ENCODE results near the gene CGB1. TPM values are rescaled to one million over a fixed set of nuclear protein-coding genes. Genes with fewer than 3 reads are reported as not detected.

CGB1 gene
- polyA plus RNA-seq, 1 donor from 2014 or later, result not detected

DNA sequence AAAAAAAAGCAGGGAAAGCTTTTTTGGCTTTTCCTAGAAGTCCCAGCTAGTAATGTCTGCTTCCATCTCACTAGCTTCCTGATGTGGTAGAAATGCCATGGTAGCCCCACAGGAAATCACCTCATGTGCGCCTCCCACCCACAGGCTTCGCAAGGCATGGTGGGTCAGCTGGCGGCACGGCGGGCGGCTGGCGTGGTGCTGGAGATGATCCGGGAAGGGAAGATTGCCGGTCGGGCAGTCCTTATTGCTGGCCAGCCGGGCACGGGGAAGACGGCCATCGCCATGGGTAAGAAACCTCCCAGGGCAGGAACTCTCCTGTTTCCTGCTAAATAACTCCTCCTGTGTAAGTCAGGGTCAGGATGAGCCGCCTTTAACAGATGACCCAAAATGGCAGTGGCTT is 32.6 kb downstream of the CGB1 start:
- H3K27me3 Mint-ChIP-seq, result no peaks in the 10 kb centered on the region
- H3K4me1 Mint-ChIP-seq, result peaks cover 4 to 6% (median 5%) of the 10 kb centered on the region in 3 donors
- peaks cover 3% of the 10 kb centered on the region for H3K36me3 Mint-ChIP-seq
- no peaks in the 10 kb centered on the region for H3K9me3 Mint-ChIP-seq
- H3K4me3 Mint-ChIP-seq, result no peak overlapping the region
- H3K27ac Mint-ChIP-seq, result no peak overlapping the region

- H3K4me3 Mint-ChIP-seq, result peak overlapping the region in 1 of 4 donors; percentile 33
- no peaks in the 10 kb centered on the region for H3K9me3 Mint-ChIP-seq
- peaks cover 9 to 11% (median 10%) of the 10 kb centered on the region in 3 donors for H3K4me1 Mint-ChIP-seq
- no peaks in the 10 kb centered on the region for H3K27me3 Mint-ChIP-seq
- peaks cover 3% of the 10 kb centered on the region for H3K36me3 Mint-ChIP-seq
- no peak overlapping the region for H3K27ac Mint-ChIP-seq
Measured at GRCh38 chr19:48999481-49000325, 37.0 kb downstream of the CGB1 start.

GRCh38 chr19:48997972-48998371 is 38.7 kb downstream of the CGB1 start:
- peaks cover 14 to 18% (median 18%) of the 10 kb centered on the region in 3 donors for H3K4me1 Mint-ChIP-seq
- no peaks in the 10 kb centered on the region for H3K9me3 Mint-ChIP-seq
- no peaks in the 10 kb centered on the region for H3K27me3 Mint-ChIP-seq
- H3K27ac Mint-ChIP-seq, result peak overlapping the region in 1 of 3 donors; percentile 11
- H3K4me3 Mint-ChIP-seq, result peak overlapping the region in 1 of 4 donors; percentile 60
- H3K36me3 Mint-ChIP-seq, result peaks cover 5% of the 10 kb centered on the region

DNA sequence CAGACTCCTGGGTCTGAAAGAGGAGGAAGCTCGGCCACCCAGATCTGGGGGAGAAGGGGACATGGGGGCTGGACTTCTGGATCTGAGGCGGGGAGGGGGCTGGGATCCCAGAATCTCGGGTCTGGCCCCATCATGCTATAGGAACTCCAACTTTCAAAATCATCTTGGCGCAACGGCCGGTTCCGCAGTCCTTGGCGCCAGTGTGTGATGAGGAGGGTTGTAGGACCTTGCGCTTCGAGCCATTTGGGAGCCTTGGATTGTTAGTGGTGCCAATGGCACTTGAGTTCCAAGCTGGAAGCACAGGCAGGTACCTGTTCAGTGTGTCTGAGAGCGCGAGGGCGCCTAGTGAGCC is 42.7 kb downstream of the CGB1 start:
- peak overlapping the region; percentile 93 to 98 (median 94) for H3K4me3 Mint-ChIP-seq
- peak overlapping the region; percentile 83 to 99 (median 93) for H3K27ac Mint-ChIP-seq
- H3K9me3 Mint-ChIP-seq, result no peaks in the 10 kb centered on the region
- H3K36me3 Mint-ChIP-seq, result peaks cover 5% of the 10 kb centered on the region
- H3K4me1 Mint-ChIP-seq, result peaks cover 14 to 25% (median 24%) of the 10 kb centered on the region in 3 donors
- no peaks in the 10 kb centered on the region for H3K27me3 Mint-ChIP-seq

- H3K4me3 Mint-ChIP-seq, result peak within 1 kb of the TSS; percentile 93 to 98 (median 94)
- H3K4me1 Mint-ChIP-seq, result peaks cover 14 to 25% (median 24%) of the 10 kb centered on the region in 3 donors
- no peaks in the 10 kb centered on the region for H3K9me3 Mint-ChIP-seq
- no peaks in the 10 kb centered on the region for H3K27me3 Mint-ChIP-seq
- peaks cover 5% of the 10 kb centered on the region for H3K36me3 Mint-ChIP-seq
- peak within 1 kb of the TSS; percentile 83 to 99 (median 93) for H3K27ac Mint-ChIP-seq
Measured at GRCh38 chr19:48993175-48994034, 43.3 kb downstream of the CGB1 start, which contains the start of the genes GYS1 and RUVBL2. GYS1 (minus strand) TSS chr19:48993309; CDS start chr19:48993112, 197 bp downstream. RUVBL2 (plus strand) TSS chr19:48993887; CDS start chr19:48993912, 25 bp downstream.

GRCh38 chr19:48992581-48993174 is 44.0 kb downstream of the CGB1 start:
- Mint-ChIP-seq H3K9me3 (no peaks in the 10 kb centered on the region), H3K27me3 (no peaks in the 10 kb centered on the region), H3K36me3 (peaks cover 5% of the 10 kb centered on the region)

GRCh38 chr19:48991873-48992580 is 44.7 kb downstream of the CGB1 start:
- Mint-ChIP-seq H3K9me3 (no peaks in the 10 kb centered on the region), H3K27me3 (peaks cover 2% of the 10 kb centered on the region), H3K4me1 (peaks cover 14 to 27% (median 27%) of the 10 kb centered on the region in 3 donors), H3K36me3 (peaks cover 5% of the 10 kb centered on the region), H3K27ac (peak overlapping the region; percentile 46 to 93 (median 83)), H3K4me3 (peak overlapping the region; percentile 93 to 98 (median 94))

More at GRCh38 chr19:48992581-48993174, 44.0 kb downstream of the CGB1 start:
- Mint-ChIP-seq H3K27ac (peak overlapping the region; percentile 83 to 93 (median 89)), H3K4me3 (peak overlapping the region; percentile 93 to 98 (median 94)), H3K4me1 (peaks cover 14 to 27% (median 27%) of the 10 kb centered on the region in 3 donors)

GRCh38 chr19:48991011-48991609 is 45.6 kb downstream of the CGB1 start:
- H3K9me3 Mint-ChIP-seq, result no peaks in the 10 kb centered on the region
- no peak overlapping the region for H3K27ac Mint-ChIP-seq
- H3K4me1 Mint-ChIP-seq, result peaks cover 14 to 27% (median 27%) of the 10 kb centered on the region in 3 donors
- peaks cover 5% of the 10 kb centered on the region for H3K36me3 Mint-ChIP-seq
- peak overlapping the region in 1 of 4 donors; percentile 29 for H3K4me3 Mint-ChIP-seq
- H3K27me3 Mint-ChIP-seq, result peaks cover 2% of the 10 kb centered on the region

- Mint-ChIP-seq H3K9me3 (no peaks in the 10 kb centered on the region), H3K4me1 (peaks cover 14 to 27% (median 27%) of the 10 kb centered on the region in 3 donors), H3K27me3 (peaks cover 2% of the 10 kb centered on the region), H3K27ac (peak overlapping the region in 1 of 3 donors; percentile 9), H3K36me3 (peaks cover 6% of the 10 kb centered on the region), H3K4me3 (peak overlapping the region in 1 of 4 donors; percentile 7)
Measured at GRCh38 chr19:48990400-48990799, 46.3 kb downstream of the CGB1 start.

DNA sequence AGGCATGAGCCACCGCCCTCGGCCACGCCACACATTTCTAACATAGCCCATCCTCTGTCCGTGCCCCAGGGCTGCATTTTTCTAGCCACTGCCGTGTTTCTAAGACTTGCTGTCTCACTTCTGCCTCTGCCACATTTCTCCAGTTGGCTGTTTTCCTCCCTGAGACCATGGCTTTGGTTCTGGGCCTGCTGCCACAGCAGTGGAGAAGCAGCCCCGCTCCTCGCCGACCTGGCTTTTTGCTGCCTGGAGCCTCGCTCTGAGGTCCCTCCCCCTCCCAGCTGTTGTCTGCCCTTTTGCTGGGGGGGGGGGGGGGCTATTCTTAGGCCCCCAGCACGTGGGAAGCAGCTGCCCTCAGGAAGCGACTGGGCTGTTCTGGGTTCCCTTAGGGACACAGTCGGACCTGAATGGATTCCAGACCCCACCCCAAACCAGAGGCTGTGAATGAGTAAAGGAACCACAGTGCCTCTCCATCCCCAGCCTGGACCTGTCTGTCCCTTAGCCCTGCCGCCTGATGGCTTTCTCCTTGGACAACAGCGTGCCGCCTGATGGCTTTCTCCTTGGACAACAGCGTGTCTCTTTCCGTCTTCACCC is 46.9 kb downstream of the CGB1 start:
- Mint-ChIP-seq H3K9me3 (no peaks in the 10 kb centered on the region), H3K4me1 (peaks cover 11 to 22% (median 22%) of the 10 kb centered on the region in 3 donors), H3K27me3 (peaks cover 2% of the 10 kb centered on the region), H3K27ac (no peak overlapping the region), H3K4me3 (peak overlapping the region in 2 of 4 donors; percentile 7 to 17), H3K36me3 (peaks cover 9% of the 10 kb centered on the region)

- Mint-ChIP-seq H3K9me3 (no peaks in the 10 kb centered on the region), H3K27ac (peak overlapping the region in 1 of 3 donors; percentile 47), H3K27me3 (peaks cover 2% of the 10 kb centered on the region), H3K4me1 (peaks cover 10 to 17% (median 16%) of the 10 kb centered on the region in 3 donors), H3K4me3 (no peak overlapping the region), H3K36me3 (peaks cover 9% of the 10 kb centered on the region)
Measured at GRCh38 chr19:48988860-48989259, 47.8 kb downstream of the CGB1 start.

DNA sequence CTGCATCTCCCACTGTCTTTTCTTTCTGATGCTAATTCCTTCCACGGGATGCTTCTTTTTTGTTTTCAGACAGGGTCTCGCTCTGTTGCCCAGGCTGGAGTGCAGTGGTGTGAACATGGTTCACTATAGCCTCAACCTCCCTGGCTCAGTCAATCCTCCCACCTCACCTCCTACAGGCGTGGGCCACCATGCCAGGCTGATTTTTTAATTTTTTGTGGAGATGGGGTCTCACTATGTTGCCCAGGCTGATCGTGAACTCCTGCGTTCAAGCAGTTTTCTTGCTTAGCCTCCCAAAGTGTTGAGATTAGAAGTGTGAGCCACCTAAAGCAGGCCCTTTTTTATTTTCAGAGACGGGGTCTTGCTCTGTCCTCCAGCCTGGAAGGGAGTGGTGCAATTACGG is 48.4 kb downstream of the CGB1 start:
- H3K36me3 Mint-ChIP-seq, result peaks cover 10% of the 10 kb centered on the region
- H3K4me3 Mint-ChIP-seq, result no peak overlapping the region
- peaks cover 9 to 15% (median 14%) of the 10 kb centered on the region in 3 donors for H3K4me1 Mint-ChIP-seq
- H3K27ac Mint-ChIP-seq, result peak overlapping the region in 1 of 3 donors; percentile 47
- H3K27me3 Mint-ChIP-seq, result peaks cover 2% of the 10 kb centered on the region
- no peaks in the 10 kb centered on the region for H3K9me3 Mint-ChIP-seq

DNA sequence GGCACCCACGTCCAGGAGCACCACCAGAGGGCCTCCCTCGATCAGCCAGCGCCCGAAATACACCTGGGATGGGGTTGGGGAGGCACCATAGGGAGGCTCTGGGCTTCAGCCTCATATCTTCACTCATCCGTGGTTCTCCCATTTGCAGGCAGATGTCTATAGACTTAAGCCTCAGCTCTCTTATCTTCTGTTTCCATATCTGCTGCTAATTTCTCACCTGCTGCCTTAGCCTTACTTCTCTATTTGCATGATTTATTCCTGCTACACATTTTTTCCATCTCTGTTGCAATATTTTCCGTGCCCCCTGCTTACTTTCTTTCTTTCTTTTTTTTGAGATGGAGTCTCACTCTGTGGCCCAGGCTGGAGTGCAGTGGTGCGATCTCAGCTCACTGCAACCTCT is 49.4 kb downstream of the CGB1 start:
- H3K4me3 Mint-ChIP-seq, result no peak overlapping the region
- H3K27me3 Mint-ChIP-seq, result peaks cover 2% of the 10 kb centered on the region
- no peaks in the 10 kb centered on the region for H3K9me3 Mint-ChIP-seq
- H3K4me1 Mint-ChIP-seq, result peaks cover 7 to 12% (median 8%) of the 10 kb centered on the region in 3 donors
- peaks cover 11% of the 10 kb centered on the region for H3K36me3 Mint-ChIP-seq
- H3K27ac Mint-ChIP-seq, result no peak overlapping the region

Data from IgD-negative memory B cell (primary cell).